IPS DF 19.7 (cell line): Measurements from ENCODE around the gene CXCL3.
"Not testable (repeated sequence)": the region's sequence is repeated elsewhere in the genome, so short reads cannot be mapped to it uniquely, and the experiment has no call there.

Experiments used
- DNase-seq: peaks from one replicate; pipeline ENCODE4 v3.0.0-alpha.2; 2013; ENCODE audit warnings: low read depth, low spot score

The CXCL3 gene

GRCh38 chr4:74038425-74039314 is at the start of gene CXCL3:
Gene CXCL3, minus strand, starts transcription at chr4:74038689. Its CDS starts 78 bp downstream, at chr4:74038611.
- DNase-seq = no peak

DNA sequence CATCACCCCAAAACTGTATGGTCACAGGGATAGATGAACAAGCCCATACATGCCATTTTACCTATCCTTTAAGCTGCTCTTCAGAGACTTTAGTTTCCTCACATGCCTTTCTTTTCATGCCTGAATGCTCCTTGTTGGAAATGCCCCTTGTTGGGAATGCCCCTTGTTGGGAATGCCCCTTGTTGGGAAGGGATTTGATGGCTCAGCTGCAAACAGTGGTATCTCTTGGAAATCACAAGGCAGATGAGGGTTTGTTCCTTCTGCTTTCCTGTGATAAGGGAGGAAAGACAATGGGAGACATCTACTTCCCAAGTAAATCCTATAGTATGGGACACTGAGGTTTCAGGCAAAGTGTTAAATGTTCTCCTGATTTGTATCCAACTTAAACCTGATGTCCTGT is 49.0 kb upstream of the CXCL3 start:
- no peak for DNase-seq

DNA sequence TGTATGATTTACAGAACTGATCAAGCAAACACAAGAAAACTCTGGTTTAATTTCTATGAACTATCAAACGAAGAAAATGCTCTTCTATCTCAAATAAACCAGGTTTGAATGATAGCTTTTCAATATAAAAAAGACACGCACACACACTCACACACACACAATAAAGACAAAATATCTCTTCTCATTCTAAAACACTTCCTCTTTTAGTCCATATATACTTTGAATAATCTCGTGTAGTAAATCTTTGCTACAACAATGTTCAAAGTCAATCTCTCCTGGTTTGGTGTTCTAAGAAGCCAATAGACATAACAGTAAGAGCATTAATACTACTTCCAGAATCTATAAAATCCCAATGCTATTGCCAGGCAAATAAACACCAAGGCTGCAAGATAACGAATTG is 47.2 kb upstream of the CXCL3 start:
- no peak for DNase-seq

DNA sequence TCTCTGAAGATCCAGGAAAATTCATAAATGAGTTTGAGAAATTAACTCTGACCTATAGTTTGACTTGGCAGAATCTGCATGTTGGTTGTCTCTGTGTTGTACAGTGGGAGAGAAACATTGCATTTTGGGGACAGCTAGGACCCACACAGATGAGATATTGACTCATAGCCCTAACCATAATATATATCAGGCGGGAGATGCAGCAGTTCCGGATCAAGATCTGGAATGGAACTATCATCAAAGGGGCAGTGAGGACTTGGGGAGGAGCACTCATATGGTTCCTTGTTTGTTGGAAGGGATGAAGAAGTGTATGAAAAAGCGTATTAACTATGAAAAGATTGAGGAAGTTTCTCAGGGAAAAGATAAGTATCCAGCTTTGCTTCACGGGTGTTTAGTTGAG is 46.5 kb upstream of the CXCL3 start:
- no peak for DNase-seq

DNA sequence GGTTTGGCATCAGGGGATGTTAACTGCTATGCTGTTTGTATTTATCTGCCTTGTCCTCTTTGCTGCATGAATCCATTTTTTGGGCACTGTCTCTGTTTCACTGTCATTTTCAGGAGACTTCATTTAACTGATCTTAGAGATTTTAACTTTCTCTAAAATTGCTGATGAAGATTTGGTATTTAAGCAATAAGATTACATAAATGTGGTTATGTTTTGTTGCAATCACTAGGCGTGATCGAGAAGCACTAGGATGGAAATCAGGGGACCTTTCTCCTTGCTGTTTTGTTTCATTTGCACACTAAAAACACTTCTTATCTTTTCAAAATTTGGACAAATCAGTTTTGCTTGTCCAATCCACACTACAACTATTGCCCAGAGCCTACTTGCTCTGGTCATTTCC is 45.1 kb upstream of the CXCL3 start:
- no peak for DNase-seq

GRCh38 chr4:74081035-74081434 is 42.5 kb upstream of the CXCL3 start:
- DNase-seq = no peak

DNA sequence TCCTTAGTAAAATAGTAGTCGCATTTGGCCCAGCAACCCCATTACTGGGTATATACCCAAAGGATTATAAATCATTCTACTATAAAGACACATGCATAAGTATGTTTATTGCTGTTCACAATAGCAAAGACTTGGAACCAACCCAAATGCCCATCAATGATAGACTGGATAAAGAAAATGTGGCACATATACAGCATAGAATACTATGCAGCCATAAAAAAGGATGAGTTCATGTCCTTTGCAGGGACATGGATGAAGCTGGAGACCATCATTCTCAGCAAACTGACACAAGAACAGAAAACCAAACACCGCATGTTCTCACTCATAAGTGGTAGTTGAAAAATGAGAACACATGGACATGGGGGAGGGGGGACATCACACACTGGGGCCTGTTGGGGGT is 41.9 kb upstream of the CXCL3 start:
- DNase-seq = not testable (repeated sequence)

DNA sequence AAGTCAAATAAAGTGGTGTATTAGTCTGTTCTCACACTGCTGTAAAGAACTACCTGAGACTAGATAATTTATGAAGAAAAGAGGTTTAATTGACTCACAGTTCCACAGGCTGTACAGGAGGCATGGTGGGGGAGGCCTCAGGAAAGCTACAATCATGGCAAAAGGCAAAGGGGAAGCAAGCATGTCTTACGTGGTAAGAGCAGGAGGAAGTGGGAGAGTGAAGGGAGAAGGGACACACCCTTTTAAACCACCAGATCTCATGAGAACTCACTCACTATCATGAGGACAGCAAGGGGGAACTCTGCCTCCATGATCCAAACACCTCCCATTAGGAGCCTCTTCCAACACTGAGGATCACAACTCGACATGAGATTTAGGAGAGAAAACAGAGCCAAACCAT is 40.5 kb upstream of the CXCL3 start:
- not testable (repeated sequence) for DNase-seq

DNA sequence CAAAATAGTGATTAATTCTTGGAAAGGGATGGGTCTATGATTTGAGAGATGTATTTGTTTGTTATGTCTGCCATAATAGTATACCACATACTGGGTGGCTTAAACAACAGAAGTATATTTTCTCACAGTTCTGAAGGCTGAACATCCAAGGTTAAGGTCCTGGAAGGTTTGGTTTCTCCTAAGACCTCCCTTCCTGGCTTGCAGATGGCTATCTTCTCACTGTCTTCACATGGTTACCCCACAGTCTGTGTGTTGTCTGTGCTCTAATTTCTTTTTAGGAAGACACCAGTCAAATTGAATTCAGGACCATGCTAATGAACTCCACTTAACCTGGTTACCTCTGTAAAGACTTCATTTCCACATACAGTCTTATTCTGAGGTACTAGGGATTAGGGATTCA is 34.9 kb upstream of the CXCL3 start:
- DNase-seq = no peak

GRCh38 chr4:74072739-74073138 is 34.2 kb upstream of the CXCL3 start:
- no peak for DNase-seq

DNA sequence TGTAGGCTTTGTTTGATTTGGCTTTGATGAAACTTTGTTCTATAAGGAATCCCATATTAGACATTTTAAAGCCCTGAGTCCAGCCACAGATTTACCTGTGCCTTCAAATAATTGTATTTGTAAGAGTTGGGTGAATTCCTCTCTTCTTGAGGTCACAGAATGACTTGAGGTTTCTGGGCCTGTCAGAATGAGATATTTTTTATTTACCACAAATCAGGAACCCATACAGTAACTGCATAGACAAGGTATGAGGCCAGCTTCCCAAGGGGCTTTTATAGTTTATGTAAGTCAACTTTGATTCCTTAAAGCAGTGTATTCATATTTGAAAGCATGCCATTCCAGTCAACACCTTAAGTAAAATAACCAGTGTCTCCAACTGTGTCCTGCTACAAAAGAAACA is 29.1 kb upstream of the CXCL3 start:
- DNase-seq = no peak

- DNase-seq = no peak
Observed at GRCh38 chr4:74066232-74066631, 27.7 kb upstream of the CXCL3 start.

DNA sequence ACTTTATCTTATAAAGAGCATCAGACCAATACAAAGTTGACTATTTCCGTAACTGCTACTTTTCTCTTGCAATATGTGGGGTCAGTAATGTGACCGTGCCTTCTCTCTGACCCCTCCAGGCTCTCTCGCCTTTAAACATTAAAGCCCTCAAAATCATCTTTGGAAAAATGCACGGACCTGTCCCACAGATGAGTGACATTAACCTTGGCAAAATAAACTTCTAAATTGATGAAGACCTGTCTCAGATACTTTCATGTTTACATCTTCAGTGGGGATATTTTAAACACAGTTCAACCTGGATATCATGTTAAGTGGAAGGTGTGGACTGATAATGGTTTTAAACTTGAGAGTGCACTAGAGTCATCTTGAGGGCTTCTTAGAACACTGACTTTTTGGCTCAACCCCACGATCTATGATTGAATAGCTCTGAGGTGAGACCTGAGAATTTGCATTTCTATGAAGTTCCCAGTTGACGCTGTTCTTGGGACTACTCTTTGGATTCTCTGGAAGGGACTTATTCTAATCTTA is 26.7 kb upstream of the CXCL3 start:
- no peak for DNase-seq

DNA sequence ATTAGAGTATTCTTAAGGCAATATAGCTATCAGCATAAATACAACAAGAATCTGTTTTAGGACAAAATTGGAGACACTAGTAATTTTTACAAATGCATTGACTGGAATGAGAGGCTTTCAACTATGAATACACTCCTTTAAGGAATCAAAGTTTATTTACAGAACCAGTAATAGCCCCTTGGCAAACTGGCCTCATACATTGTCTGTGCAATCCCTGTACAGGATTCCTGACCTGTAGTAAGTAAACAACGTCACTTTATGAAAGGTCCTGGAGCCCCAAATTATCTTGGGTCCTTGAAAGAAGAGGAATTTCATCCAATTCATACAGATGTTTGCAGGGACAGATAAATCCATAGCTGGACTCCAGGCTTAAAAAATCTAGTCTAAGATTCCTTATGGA is 25.4 kb upstream of the CXCL3 start:
- no peak for DNase-seq

- no peak for DNase-seq
Observed at GRCh38 chr4:74062953-74063352, 24.5 kb upstream of the CXCL3 start.

- DNase-seq = no peak
Observed at GRCh38 chr4:74061430-74061829, 22.9 kb upstream of the CXCL3 start.

GRCh38 chr4:74059161-74059829 is 20.8 kb upstream of the CXCL3 start:
- no peak for DNase-seq

DNA sequence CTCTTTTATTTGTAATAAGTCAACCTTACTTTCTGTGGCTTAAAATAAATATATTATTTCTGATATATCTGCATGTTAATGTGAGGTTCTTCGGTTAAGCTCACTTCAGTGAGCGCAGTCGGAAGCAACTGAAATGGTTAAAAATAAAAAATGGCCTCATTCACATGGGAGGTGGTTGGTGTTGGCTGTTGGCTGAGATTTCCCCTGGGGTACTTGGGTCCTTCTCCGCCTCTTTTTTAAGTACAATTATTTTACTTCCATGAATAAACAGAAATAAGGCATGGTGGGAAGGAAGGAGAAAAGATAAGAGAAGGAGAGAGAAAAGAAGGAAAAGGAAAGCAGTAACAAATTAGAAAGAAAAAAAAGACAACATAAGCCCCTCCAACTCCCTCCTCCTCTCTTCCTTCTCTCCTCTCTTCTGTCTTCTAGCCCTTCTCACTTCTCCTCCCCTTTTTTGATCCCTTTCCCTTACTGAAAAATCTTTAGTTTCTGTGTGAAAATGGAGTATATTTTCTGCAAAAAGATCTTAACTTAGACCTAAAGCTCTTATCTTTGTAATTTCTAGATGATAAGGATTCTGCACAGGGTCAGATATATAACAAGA is 19.7 kb upstream of the CXCL3 start:
- no peak for DNase-seq

- DNase-seq = no peak
Observed at GRCh38 chr4:74057588-74057987, 19.1 kb upstream of the CXCL3 start.

GRCh38 chr4:74056858-74057562 is 18.5 kb upstream of the CXCL3 start:
- DNase-seq = no peak

GRCh38 chr4:74056114-74056857 is 17.8 kb upstream of the CXCL3 start:
- DNase-seq = no peak
